Right lobe of liver (tissue), 4 donors: Measurements from ENCODE around the gene LSM12.

Source experiments
- CTCF ChIP-seq, 4 donors: fragments of 200-600 bp in 3 of 4; fragments of 450-650 bp in 1 of 4; IDR thresholded peaks; one replicate each; pipeline versions ENCODE4 v1.5.1 to v1.8.0; 2016 to 2022; ENCODE audit warnings: antibody characterized with exemption in 4 of 4, mild to moderate bottlenecking in 2 of 4
- POLR2A ChIP-seq: fragments of 450-650 bp; IDR thresholded peaks from one replicate; pipeline ENCODE4 v1.6.1; 2017; ENCODE audit warnings: antibody characterized with exemption, mild to moderate bottlenecking
- donor health status: DM: no; HTN: no; CAD: no.
- donor health status: DM: no; HTN: no; CAD: no.
- donor health status: DM: no; HTN: yes; CAD: no.

- TF ChIP-seq POLR2A: no peak
- TF ChIP-seq CTCF (IDR thresholded peaks at IDR 0.05): no peak
These were observed 7.2 kb downstream of the LSM12 start for GRCh38 chr17:44059101-44059892.
